HG02938 (cell line): ENCODE measurements around the gene CHSY3.

Experiments used
- ATAC-seq: cut with Tn5 transposase; IDR thresholded peaks from one replicate; pipeline ENCODE4 v1.9.1; 2021; ENCODE audit warnings: mild to moderate bottlenecking, moderate library complexity; ENCODE audit not compliant: unreplicated experiment

CHSY3 gene

DNA sequence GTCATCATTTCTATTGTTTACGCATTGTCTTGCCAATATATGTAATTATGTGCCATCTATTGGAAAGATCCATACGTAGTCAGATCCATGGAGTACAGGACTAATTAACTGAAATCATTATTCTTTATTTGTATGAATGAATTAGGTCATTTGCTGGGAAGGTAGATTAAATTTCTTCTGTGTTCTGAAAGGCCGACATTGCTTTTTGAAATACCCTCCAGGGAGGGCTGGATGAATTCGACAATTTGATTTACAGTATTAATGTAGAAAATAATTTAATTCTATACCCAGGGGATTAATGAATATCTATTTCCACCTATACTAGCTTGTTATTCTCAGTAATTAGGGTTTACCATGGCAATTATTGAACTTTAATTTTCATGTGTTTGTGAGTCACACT lies 117.6 kb downstream of the CHSY3 start:
- no peak for ATAC-seq

- no peak for ATAC-seq
These were observed 119.3 kb downstream of the CHSY3 start for GRCh38 chr5:130023604-130024003.

DNA sequence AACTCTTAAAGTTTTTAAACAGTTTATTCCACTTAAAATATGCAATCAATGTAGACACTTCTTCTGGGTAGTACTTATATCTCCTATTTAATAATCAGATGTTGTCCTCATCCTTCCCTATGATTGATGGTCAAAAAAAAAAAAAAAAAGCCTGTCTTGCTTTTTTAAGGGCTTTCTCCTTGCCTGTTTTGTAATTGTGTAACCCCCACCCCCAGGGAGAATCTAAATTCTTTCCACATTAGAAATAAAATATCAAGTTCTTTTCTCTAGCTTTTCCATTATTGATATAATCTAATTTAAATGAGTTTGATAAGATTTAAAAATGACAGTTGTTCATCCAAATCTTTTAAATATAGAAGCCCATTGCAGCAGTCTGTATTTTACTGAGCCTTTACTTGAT lies 119.7 kb downstream of the CHSY3 start:
- no peak for ATAC-seq

GRCh38 chr5:130025511-130025910 lies 121.2 kb downstream of the CHSY3 start:
- ATAC-seq = no peak

DNA sequence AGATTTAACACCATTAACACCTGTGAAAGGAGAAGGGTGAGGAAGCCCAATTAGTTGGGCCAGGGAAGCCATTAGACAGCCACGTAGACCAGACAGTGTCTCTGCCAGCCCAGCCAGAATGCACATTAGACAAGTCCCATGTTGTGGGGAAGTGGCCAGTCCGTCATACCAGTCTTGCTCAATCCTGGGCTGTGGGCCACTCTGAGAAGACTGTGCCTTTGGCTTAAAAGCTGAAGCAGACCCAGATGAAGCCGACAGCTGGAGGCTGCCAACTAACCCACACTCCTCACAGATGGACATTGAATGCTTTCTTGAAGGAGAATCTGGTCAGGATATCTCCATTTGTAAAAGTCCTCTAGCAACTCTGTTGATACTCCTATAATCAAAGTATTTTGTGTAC lies 128.5 kb downstream of the CHSY3 start:
- no peak for ATAC-seq

GRCh38 chr5:130034566-130035210 lies 130.4 kb downstream of the CHSY3 start:
- no peak for ATAC-seq

GRCh38 chr5:130035388-130035787 lies 131.1 kb downstream of the CHSY3 start:
- no peak for ATAC-seq

GRCh38 chr5:130037905-130038304 lies 133.6 kb downstream of the CHSY3 start:
- no peak for ATAC-seq

DNA sequence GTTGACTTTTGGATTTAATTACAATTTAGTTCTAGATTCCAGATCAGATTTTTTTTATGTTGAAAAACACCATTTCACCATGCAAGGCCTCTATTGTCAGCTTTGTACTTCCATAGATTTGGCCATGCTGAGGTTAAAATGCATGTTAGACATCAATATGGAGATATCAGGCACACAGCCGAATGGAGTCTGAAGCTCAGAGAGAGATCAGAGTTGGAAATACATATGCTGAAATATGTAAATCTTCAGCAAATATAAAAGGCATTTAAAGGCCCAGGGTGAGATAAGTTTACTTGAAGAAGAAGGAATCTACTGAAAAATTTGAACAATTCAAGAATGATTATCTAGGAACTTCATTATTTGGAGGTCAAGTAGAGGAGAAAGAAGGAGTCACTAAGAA lies 139.6 kb downstream of the CHSY3 start:
- ATAC-seq = no peak

DNA sequence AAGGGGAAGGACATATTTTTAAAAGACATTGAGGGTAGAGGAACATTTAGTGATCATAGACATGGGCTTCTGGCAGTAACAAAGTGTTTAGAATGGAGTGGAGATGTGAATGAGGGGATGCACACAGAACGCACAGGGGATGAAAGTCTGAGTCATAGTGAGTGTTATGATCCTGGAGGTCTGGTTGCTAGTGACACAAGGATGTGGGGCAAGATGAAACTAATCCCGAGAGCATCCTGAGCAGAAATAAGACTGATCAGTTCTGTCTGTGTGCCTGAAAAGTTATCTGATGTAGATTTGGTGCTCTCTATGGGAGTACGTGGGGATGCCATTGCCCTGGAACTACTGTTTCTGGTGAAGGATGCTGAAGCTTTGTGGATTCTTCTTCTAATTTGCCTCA lies 141.1 kb downstream of the CHSY3 start:
- no peak for ATAC-seq

GRCh38 chr5:130050585-130050984 lies 146.3 kb downstream of the CHSY3 start:
- ATAC-seq = no peak

DNA sequence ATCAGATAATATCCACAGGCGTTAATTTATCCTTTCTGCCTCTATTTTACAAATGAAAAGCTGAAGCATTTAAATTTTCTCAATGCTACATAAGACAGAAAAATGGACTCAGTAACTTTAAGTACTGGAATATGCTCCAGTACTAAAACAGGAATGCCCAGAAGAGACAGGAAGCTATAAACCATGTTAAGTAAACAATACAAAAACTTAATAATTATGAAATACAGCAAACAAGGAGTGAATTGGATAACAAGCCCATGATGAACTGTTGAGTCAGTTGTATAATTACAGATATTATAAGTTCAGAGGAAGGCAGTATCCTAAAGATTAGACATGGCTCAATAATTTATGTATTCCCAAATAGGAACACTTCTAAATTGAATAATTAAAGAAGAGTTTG lies 148.5 kb downstream of the CHSY3 start:
- ATAC-seq = no peak

DNA sequence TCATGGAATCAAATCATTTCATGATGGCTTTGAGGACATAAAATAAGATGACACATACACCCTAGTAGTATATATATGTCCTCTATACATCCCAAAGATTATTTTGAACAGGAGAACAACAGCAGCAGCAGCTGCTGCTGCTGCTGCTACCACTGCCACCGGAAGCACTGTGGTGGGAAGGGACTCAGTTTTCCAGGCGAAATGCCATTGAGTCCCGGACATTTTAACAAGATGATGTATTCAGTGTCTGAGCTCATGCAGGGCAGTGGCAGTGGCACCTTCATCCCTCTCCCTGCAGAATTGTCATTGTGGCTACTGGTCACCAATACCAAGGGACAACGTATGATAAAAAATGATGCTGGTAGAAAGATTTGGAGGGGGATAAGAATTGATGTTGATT lies 151.3 kb downstream of the CHSY3 start:
- ATAC-seq = no peak

DNA sequence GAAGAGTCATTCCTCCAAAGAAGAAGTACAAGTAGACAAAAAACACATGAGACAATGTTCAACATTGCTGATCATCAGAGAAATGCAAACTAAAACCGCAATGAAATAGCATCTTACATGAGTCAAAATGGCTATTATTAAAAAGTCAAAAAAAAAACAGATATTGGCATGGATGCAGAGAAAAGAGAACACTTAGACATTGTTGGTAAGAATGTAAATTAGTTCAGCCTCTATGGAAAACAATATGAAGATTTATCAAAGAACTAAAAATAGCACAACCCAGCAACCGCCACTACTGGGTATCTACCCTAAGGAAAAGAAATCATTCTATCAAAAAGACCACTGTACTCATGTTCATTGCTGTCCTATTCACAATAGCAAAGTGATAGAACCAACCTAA lies 157.5 kb downstream of the CHSY3 start:
- no peak for ATAC-seq

DNA sequence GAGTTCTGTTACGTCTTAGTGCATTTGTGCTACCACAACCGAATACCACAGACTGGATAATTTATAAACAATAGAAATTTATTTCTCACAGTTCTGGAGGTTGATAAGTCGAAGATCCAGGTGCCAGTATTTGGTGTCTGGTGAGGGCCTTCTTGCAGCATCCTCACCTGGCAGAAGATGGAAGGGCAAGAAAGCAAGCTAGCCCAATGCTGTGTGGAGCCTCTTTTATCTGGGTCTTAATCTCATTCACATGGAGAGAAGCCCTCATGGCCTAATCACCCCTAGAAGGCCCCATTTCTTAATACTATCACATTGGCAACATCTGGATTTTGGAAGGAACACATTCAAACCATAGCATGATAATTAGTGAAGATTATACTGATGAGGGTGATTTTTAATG lies 159.3 kb downstream of the CHSY3 start:
- no peak for ATAC-seq

DNA sequence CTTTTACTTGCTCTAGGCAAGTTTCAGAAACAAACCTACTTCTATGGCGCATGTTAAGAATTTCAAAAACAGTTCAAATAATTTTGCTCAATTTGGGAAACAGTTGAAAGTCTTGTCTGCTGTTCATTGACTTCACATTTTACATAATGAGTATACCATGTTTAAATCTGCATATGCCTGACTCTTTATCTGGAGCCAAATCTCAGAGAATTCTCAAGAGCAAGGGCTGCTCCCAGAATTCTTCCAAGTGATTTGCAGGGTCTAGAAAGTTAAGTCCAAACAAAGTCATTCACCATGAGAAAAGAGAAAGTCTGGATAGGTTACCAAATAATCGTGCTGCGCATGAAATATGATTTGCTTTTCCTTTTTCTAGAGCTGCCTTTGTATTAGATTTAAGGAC lies 160.2 kb downstream of the CHSY3 start:
- no peak for ATAC-seq

DNA sequence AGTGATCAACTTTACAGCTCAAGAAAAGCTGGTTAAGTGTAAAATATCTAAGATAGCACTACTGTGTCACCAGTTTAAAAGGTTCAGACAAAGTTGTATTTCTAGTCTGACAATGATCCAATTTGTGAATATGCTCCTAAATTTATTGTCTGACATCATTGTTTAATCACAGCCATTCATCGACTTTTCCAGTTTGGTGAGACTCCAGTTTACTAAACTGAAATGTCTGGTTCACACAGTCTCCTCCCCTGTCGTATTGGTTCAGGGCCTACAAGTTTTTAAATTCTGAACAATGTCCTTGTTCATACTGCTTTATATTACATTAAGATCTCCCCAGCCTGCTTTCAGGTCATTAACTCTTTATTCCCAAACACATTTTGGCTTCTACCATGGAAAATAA lies 161.4 kb downstream of the CHSY3 start:
- ATAC-seq = no peak

DNA sequence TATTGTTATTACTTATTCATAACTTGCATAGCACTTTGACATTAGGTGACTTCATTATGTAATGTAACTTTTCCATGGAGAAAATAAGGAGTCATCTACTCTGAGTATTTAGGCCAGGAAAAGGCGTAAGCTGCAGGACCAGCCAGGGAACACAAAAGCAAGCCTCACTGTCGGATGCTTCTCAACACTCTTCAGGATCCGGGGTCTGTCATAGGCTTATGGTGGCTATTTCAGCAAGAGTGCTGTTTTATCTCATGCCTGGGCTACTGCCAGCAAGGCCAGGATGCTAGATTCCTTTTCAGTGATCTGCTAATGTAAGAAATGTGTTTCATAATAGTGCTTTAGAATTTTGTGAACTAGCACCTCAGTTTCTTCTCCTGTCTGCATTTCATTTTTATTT lies 162.4 kb downstream of the CHSY3 start:
- ATAC-seq = no peak

- ATAC-seq = no peak
These were observed 163.1 kb downstream of the CHSY3 start for GRCh38 chr5:130067364-130067763.

GRCh38 chr5:130068101-130068500 lies 163.8 kb downstream of the CHSY3 start:
- no peak for ATAC-seq

GRCh38 chr5:130068988-130069387 lies 164.7 kb downstream of the CHSY3 start:
- no peak for ATAC-seq

- no peak for ATAC-seq
These were observed 170.6 kb downstream of the CHSY3 start for GRCh38 chr5:130074820-130075219.

GRCh38 chr5:130077007-130077406 lies 172.7 kb downstream of the CHSY3 start:
- ATAC-seq = no peak
